ENCODE results near the gene PTPRT.

The PTPRT gene

DNA sequence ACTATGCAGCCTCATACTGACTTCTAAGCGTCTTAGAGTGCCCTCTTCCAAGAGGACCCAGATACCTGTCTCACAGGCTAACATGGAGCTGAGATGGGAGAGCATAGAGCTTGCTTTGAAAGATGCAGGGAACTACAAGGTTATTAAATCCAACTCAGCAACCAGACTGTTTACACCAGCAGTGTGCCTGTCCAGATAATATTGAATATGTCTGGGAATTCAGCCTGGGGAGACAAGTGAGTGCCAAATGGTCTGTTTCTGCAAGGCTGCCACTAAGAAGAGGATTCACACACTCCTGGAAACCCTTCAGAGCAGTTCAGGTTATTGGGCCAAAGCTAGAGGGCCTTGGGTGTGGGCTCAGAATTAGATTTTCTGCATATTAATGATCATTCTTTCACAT is 547.8 kb downstream of the PTPRT start:
- no peak for DNase-seq
- in situ Hi-C loops (cut with HindIII; ENCODE audit: low pct_ligation_motif_present, low pct_unique_long_range_greater_than_20kb, low sequenced_read_pairs), result no loop called here

DNA sequence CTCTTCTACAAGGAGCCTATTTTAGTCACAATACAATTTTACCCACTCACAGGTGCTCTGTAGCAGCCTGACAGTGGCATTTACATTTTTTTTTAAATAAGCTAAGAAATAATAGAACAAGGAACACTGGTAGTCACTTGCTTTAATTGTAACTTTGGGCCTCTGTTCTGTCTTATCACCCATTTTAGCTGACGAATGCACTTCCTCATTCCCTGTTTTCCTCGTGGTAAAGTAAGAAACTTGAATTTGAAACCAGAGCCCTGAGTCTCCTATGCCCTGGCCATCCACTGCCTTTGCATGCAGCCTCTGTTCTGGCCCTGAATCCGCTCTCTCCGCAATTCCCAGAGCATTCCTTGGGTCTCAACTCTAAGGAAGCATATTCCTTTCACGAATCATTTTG is 550.6 kb downstream of the PTPRT start:
- DNase-seq, result no peak
- in situ Hi-C loops (cut with HindIII; ENCODE audit: low pct_ligation_motif_present, low pct_unique_long_range_greater_than_20kb, low sequenced_read_pairs), result no loop called here

DNA sequence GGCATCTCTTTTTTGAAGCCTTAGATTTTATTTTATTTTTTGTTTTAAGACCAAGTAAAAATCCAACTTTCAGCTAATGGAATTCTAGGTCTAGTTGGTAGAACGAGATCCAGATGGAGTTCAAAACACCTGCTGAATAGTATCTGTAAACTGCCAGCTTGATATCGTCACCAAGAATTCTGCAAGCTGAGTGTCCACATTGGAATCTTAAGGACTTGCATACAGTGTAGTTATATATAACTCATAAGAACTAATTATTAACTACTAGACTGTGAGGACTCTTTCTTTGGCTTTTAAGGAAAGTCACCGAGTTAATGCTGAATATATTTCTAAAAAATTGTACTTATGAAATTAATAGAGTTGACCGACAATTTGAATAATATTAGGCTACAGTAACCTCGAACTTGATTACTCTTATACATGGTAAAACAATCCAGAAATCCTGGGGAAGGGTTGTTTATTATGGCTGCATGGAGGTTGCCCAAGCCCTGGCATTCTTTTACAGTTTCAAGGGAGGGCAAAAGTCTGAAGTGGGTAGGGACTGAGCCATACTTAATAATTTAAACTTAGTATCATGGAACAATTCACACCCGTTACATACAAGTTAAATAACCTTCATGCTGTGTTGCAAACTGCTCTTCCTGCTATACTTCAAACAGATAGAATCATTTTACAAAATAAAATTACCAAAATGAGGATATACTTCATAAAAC is 553.9 kb downstream of the PTPRT start:
- peak; percentile 92 for DNase-seq
- in situ Hi-C loops (cut with HindIII; ENCODE audit: low pct_ligation_motif_present, low pct_unique_long_range_greater_than_20kb, low sequenced_read_pairs), result no loop called here

DNA sequence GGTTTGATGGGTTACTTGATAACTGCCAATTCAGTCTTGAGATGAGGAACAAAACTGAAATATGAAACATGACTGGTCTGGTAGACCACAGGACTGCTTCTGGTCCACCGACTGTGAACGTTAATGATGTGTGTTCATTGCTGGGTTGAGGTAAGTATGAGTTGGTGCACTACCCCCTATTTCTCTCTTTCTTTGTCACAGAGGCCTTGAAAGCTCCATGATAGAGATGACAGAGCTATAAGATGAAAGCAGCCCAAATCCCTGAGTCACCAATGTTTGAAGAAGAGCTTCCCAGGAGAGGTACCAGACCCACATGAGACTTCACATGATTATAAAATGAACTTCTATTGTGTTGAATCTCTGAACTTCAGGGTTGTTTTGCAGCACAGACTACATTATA is 555.5 kb downstream of the PTPRT start:
- DNase-seq, result no peak
- in situ Hi-C loops (cut with HindIII; ENCODE audit: low pct_ligation_motif_present, low pct_unique_long_range_greater_than_20kb, low sequenced_read_pairs), result no loop called here

DNA sequence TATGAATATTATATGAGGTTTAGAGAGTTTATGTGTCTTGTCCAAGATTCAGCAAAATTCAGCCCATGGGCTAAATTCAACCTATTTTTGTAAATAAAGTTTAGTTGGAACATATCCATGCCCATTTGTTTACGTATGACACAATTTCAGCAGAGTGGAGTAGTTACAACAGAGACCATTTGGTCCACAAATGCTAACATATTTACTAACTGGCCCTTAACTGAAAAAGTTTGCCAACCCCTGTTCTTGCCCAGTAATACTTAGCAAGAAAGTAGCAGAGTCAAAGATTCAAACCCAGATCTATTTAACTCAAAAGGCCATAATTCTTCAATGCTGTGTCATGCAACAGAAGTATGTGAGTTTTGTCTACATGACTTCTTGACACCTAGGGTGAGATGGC is 561.0 kb downstream of the PTPRT start:
- DNase-seq, result no peak
- in situ Hi-C loops (cut with HindIII; ENCODE audit: low pct_ligation_motif_present, low pct_unique_long_range_greater_than_20kb, low sequenced_read_pairs), result no loop called here

DNA sequence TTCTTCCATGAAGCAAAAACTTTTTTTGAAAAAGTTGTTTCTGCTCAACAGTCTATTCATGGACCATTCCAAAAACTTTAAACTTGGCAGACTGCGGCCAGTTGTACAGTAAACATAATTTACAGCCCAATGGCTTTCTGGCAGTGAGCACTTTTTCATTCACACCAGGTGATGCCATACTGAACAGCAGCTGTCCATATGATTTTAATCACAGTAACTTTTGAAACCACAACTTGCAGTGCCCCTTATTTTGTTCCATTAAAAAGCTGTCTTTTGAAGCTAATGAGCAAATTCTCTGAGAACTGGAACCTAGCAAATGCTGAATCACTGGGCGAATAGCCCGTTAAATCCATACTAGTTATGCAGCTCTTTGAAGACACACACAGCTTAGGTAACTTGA is 576.6 kb downstream of the PTPRT start:
- in situ Hi-C loops (cut with HindIII; ENCODE audit: low pct_ligation_motif_present, low pct_unique_long_range_greater_than_20kb, low sequenced_read_pairs), result no loop called here

DNA sequence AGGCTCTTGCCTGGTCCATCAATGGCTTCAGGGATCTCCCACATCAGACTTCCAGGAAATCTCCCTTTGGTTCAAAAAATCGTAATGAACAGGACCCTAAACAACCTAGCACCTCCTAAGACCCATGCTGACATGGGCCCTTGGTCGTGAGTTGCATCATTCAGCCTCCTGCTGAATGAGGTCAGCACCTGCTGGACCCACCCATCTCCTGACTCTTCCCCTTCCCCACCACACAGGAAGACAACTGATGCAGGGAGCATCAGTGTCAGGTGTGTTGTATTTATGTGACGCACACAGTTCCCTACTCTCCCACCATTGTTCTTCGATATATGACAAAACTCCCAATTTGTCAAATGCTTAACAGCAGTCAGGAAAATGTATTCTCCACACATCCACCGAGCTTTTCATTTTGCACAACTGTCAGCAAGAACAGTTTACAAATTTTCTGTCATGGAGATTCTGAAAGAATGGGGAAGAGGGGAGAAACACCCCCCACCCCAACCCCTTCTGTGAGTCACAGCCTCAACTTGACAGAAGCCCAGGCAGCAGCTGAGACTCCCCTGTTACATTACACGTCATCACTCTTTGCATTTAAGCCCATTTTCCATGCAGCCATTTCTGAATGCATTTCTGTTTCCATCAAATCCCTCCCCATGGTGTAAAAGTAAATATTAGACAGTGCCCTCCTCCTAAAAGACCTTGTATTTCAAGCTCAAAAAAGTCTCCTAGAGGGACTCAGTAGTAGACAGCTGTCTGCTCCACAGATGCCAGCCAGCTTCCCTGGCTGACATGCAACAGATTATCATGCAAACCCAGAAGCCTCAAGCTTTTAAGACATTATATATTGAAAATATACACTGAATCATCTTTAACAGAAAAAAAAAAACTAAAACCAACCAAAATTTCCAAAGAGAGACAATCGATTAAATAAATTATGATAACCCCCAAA is 577.5 kb downstream of the PTPRT start:
- in situ Hi-C loops (cut with HindIII; ENCODE audit: low pct_ligation_motif_present, low pct_unique_long_range_greater_than_20kb, low sequenced_read_pairs), result no loop called here
- DNase-seq, result no peak

More for the DNA sequence above, 576.6 kb downstream of the PTPRT start:
- no peak for DNase-seq

DNA sequence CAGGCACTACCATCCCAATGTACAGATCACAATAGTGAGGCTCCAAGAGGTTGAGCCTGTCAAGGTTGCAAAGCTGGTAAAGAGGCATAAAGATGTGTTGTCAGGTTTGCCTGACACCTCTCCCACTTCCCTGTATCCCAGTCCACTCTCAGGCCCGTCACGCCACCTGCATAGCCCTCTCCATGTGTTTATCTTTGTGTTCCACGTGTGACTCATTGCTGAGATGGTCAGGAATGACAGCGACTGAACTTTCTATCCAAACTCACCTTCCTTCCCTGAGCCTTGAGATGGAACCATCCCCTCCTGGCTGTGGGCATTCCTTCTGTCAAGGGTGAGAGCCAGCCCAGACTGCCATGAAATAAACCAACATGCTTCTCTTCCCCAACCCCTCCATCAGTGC is 578.3 kb downstream of the PTPRT start:
- in situ Hi-C loops (cut with HindIII; ENCODE audit: low pct_ligation_motif_present, low pct_unique_long_range_greater_than_20kb, low sequenced_read_pairs), result no loop called here
- no peak for DNase-seq

DNA sequence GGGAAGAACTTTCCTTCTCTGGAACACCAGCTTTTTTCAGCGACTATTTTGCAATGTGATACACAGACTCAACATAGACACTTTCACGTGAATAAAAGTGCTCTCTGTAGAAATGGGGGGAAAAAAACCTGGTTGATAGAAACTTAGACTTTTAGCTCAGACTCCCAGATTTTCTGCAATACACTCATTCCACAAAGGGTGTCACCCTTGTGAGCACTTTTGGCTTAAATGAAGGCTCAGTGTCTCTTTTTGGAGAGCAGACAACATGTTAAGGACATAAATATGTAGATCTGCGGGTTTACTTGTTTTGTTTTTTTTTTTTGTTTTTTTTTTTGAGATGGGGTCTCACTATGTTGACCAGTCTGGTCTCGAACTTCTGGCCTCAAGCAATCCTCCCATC is 579.6 kb downstream of the PTPRT start:
- in situ Hi-C loops (cut with HindIII; ENCODE audit: low pct_ligation_motif_present, low pct_unique_long_range_greater_than_20kb, low sequenced_read_pairs), result no loop called here
- DNase-seq, result no peak

DNA sequence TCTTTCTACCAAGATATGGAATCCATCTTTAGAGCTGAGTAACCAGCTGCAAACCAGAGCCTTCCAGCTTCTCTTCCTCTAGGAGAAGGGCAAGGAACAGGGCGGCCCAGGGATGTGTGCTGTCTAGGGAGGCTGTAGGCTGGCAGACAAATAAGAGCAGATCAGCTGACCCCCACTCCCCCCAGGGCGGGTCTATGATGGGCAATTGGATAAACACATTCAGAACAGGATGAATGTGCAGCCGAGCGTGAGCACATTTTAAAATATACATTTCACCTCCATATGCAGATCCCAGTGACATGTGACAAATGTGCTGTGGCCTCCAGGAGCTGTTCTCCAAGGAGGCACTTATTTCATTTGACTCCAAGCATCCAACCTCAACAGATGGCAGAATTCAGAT is 580.1 kb downstream of the PTPRT start:
- in situ Hi-C loops (cut with HindIII; ENCODE audit: low pct_ligation_motif_present, low pct_unique_long_range_greater_than_20kb, low sequenced_read_pairs), result no loop called here
- no peak for DNase-seq

DNA sequence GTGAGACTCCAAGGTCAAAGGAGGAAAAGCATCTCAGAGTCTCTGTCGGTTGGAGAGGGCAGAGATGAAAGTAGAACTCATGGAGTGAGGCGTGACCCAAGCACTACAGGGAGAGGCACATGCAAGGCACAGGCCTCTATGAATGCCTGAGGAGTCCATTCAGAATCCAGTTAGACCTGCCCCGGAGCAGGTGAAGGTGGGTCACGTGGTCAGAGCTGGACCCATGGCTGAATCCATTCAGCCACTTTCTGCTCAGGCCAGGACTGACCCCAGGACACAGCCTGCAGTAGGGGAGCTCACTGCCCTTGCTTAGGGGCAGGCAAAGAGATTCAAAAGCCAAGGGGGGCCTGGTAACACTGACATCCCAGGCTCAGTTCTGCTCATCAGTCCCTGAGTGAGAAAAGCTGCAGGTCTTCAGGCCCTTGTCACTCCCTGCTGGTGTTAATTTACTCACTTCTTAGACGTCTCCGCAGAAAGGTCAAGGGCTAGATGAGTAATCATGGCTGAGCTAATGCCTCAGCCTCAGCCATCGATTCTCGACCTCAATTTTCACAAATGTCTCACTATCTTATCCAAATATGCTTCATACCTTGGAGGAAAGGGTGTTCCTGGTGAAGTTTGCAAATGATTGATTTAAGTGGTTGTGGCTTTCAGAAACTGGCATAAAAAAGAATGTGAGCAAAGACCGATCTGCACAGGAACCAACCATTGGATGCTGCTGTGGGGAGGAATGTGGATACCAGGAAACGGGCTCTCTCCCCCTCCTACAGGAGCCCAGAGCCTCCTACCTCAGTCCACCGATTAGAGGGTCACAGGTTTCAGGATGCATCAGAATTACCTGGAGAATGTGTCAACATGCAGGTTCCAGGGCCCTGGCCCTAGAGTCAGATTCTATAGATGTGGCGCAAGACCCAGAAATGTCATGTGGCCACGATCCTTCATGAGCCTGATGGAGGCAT is 584.4 kb downstream of the PTPRT start:
- peak; percentile 92 for DNase-seq
- in situ Hi-C loops (cut with HindIII; ENCODE audit: low pct_ligation_motif_present, low pct_unique_long_range_greater_than_20kb, low sequenced_read_pairs), result no loop called here

DNA sequence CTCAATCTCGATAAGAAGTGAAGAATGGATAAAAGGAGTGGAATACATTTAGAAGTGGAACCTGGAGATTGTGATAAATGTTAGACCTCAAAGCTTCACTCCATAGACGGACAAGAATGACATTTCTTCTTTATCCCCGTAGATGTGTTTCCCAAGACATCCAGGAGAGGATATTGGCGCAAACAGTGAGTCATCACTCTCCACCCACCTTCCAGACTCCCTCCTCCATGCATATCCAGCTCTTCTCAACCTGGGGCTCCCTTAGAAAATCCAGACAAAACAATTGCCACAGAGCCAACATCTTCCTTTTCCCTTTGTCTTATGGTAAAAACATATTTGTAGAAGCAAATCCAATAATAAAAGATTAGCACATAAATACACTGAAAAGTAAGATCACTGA is 586.1 kb downstream of the PTPRT start:
- no peak for DNase-seq
- in situ Hi-C loops (cut with HindIII; ENCODE audit: low pct_ligation_motif_present, low pct_unique_long_range_greater_than_20kb, low sequenced_read_pairs), result no loop called here

DNA sequence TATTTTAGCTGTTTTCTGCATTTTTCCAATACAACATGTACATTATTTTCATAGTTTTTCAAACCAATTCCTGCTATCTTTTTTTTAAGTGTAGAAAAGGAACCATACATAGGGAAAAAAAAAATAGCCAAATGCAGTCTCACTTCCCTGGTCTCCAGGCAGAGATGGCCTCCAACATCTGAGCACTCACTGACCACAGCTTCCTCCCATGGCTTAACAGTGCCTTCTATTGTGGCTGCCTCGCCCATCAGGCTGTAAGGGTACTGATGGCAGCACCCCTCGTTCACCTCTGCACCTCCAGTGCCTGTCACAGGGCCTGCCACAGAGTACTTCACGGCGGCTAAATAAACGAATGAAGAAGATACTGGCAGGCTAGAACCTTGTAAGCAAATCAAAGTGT is 591.1 kb downstream of the PTPRT start:
- in situ Hi-C loops (cut with HindIII; ENCODE audit: low pct_ligation_motif_present, low pct_unique_long_range_greater_than_20kb, low sequenced_read_pairs), result no loop called here

DNA sequence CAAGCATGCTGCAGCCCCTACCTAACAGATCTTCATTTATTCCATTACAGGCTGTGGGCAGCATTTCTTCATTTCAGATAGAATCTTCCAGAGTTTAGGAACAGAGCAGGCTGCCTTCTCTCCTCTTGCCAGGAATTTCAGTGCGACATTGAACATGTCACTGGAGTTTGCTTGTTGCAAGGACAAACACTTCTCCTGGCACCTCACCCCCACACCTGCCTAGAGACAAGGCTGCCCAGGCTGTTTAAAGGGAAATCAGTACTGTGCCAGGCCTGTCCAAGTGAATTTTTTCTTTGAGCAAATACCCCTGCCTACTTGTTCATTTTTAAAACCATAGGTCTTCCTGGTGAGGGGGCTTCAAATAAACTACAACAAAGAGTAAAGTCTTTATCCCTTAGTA is 594.1 kb downstream of the PTPRT start:
- no peak for DNase-seq
- in situ Hi-C loops (cut with HindIII; ENCODE audit: low pct_ligation_motif_present, low pct_unique_long_range_greater_than_20kb, low sequenced_read_pairs), result no loop called here

More for the DNA sequence above, 591.1 kb downstream of the PTPRT start:
- no peak for DNase-seq

DNA sequence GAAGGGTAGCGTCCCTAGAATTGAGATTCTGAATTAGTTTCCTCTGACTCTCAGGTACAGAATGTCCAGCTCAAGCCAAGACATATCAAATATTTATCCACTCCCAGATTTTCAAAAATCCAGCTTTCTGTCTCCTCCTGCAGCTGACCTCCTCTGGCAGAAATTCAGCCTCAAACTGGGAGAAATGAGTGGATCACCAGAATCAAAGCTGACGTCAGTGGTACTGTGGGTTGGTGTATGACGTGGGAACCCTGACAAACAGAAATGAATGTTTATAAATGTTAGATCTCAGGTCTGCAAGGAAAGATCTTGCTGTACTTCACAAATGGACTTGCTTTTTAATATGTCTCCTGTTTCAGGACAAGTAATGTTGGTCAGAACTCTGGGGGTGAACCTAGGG is 595.0 kb downstream of the PTPRT start:
- DNase-seq, result no peak
- in situ Hi-C loops (cut with HindIII; ENCODE audit: low pct_ligation_motif_present, low pct_unique_long_range_greater_than_20kb, low sequenced_read_pairs), result no loop called here

DNA sequence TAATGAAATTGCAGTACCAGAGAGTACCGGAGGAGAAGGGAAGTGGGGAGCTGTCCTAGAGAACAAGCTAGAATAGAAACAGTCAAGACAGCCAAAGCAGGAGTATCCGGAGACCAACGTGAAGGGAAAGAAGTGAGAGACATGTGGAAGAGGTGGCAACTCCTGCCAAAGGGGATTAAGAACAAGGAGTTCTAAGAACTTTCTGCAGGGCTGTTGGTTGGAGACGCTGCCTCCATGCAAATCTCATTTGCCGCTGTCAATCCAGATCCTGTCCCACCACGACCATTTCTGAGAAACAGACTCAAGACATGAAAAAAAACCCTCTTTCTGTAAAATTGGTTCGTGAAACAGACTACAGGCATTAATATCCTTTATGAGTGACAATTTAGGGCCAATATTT is 595.7 kb downstream of the PTPRT start:
- in situ Hi-C loops (cut with HindIII; ENCODE audit: low pct_ligation_motif_present, low pct_unique_long_range_greater_than_20kb, low sequenced_read_pairs), result no loop called here
- DNase-seq, result no peak

DNA sequence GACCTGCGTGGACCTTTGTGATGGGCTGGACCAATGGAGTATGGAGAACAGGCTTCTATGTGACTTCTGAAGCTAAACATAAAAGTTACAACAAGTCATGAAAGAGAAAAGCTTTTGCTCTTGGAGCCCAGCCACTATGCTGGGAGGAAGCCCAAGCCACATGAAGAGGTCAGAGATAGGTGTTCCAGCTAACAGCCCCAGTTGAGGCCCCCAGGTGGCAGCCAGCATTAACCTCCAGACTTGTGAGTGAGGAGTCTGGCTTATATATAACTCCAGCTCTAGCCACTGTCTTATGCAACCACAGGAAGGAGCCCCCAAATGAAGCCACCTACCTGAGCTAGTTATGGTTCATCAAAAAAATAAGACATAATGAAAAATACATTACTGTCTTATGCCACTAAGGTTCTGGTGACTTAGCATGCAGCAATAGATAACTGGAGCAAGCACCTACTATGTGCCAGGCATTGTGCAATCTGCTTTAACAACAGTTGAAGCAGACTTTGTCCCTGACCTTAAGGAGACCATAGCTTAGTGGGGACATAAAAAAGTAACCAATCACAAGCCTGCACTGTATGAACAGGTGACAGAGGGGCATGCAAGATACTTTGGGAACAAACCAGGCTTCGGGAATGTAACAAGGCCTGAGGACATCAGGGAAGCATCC is 599.6 kb downstream of the PTPRT start:
- DNase-seq, result no peak
- in situ Hi-C loops (cut with HindIII; ENCODE audit: low pct_ligation_motif_present, low pct_unique_long_range_greater_than_20kb, low sequenced_read_pairs), result no loop called here

DNA sequence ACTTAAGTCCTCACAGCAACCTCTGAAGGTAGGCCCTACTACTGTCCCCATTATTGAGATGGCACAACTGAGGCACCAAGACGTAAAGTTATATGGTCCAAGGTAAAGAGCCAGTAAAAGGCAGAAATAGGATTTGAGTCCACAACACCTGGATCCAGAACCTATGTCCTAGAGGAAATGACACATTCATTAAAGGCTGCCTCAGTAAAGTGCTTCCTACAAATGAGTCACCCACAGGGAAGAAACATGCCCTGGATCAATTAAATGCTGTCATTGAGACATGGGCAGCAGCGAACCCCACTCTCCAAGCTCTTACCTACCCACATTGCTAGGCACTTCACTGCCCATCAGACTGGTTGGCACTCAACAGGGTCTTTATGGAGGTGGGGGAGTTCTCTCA is 600.9 kb downstream of the PTPRT start:
- in situ Hi-C loops (cut with HindIII; ENCODE audit: low pct_ligation_motif_present, low pct_unique_long_range_greater_than_20kb, low sequenced_read_pairs), result no loop called here
- DNase-seq, result no peak

All from ACHN (cell line).